ENCODE results near the gene TINAGL1. TPM values are rescaled to one million over a fixed set of nuclear protein-coding genes. Genes with fewer than 3 reads are reported as not detected.

Gene TINAGL1, protein sequence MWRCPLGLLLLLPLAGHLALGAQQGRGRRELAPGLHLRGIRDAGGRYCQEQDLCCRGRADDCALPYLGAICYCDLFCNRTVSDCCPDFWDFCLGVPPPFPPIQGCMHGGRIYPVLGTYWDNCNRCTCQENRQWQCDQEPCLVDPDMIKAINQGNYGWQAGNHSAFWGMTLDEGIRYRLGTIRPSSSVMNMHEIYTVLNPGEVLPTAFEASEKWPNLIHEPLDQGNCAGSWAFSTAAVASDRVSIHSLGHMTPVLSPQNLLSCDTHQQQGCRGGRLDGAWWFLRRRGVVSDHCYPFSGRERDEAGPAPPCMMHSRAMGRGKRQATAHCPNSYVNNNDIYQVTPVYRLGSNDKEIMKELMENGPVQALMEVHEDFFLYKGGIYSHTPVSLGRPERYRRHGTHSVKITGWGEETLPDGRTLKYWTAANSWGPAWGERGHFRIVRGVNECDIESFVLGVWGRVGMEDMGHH
- total RNA-seq, result 133 and 442 TPM in 2 replicates

GRCh38 chr1:31576201-31576669, at the start of gene TINAGL1:
Gene TINAGL1, plus strand, starts transcription at chr1:31576515. Its CDS starts 634 bp downstream, at chr1:31577149.

DNA sequence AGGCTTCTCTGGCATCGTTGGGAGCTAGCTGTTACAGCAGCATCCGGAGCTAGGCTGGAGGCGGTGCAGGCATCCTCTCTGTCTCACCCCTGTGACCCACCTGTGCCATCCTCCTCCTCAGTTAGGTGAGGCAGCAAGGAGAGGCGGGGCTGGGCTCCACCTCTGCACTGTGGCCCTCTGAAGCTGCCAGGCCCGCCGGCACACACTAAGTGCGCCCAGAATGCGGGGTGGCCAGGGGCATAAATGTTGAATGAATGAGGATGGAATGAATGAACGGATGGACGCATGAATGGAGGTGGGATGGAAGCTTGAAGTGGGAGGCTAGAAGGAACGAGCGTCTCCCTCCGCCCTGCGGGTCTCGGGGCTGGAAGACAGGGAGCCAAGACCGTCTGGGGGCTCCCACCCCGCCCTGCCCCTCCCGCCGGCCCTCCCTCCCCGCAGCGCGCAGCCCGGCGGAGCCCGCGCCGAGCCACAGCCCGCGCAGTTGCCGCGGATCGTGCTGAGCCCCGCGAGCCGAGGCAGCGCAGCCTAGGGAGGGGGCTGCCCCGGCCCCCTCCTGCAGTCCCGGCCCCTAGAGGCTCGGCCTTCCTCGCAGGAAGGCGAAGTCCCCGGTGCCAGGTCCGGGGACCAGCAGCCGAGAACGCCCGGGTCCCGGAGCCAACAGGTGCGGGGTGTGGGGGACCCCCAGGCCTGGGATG, 41.1 kb downstream of the TINAGL1 start, which contains the start of gene HCRTR1:
Gene HCRTR1, plus strand, starts transcription at position 472 of the 698 bp plus-strand sequence. CDS start 1,504 bp downstream, outside the sequence.

Other genes with a start within 250 kb of the TINAGL1 start
- gene FABP3, start 203.4 kb upstream of the TINAGL1 start, total RNA-seq, result 7.5 and 40.1 TPM in 2 replicates
- gene SERINC2, start 163.3 kb upstream of the TINAGL1 start, total RNA-seq, result 4.0 and 13.4 TPM in 2 replicates
- gene HCRTR1, start 41.2 kb downstream of the TINAGL1 start, total RNA-seq, result not detected in 2 replicates
- gene PEF1, start 68.4 kb downstream of the TINAGL1 start, total RNA-seq, result 76.6 and 100 TPM in 2 replicates
- gene COL16A1, start 127.5 kb downstream of the TINAGL1 start, total RNA-seq, result 90.8 and 97.8 TPM in 2 replicates
- gene ADGRB2, start 187.8 kb downstream of the TINAGL1 start, total RNA-seq, result 14.1 and 16.7 TPM in 2 replicates
- gene SPOCD1, start 239.5 kb downstream of the TINAGL1 start, total RNA-seq, result 30.7 and 63.8 TPM in 2 replicates